Measurements from ENCODE around the gene UVRAG. TPM values are rescaled to one million over a fixed set of nuclear protein-coding genes. Genes with fewer than 3 reads are reported as not detected.

The UVRAG gene
- total RNA-seq, 1 donor from 2014 or later, result 45.2 TPM

DNA sequence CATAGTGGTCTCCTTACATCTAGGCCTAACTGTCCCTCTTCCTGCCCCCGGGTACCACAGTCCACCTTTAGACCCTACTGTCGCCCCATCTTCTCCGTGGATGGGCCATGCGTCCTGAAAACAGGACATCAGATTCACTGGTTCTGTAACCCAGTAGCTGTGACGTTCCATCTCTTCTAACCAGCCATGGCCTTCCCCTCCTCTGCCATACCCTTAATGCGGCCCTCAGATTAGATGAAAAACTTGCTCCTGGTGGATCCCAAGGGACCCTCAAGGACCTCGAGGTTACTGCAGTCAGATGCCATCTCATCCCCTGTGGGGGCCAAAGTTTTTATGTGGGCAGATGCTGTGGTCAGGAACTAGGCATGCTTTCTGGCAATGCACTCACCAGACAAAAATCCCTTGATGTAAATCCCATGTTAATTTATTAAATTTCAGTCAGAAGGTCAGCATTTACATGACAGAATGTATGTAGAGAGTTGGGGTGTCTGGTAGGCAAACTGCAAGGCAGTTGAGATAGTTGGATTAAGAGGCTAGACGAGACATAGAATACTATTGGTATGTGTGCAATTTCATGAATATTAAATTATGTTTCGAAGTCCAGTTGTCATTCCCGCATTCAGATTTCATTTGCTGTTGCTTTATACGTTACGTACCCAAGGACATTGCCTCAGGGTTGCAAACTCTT lies 327.0 kb downstream of the UVRAG start:
- TF ChIP-seq, protein P1, sequence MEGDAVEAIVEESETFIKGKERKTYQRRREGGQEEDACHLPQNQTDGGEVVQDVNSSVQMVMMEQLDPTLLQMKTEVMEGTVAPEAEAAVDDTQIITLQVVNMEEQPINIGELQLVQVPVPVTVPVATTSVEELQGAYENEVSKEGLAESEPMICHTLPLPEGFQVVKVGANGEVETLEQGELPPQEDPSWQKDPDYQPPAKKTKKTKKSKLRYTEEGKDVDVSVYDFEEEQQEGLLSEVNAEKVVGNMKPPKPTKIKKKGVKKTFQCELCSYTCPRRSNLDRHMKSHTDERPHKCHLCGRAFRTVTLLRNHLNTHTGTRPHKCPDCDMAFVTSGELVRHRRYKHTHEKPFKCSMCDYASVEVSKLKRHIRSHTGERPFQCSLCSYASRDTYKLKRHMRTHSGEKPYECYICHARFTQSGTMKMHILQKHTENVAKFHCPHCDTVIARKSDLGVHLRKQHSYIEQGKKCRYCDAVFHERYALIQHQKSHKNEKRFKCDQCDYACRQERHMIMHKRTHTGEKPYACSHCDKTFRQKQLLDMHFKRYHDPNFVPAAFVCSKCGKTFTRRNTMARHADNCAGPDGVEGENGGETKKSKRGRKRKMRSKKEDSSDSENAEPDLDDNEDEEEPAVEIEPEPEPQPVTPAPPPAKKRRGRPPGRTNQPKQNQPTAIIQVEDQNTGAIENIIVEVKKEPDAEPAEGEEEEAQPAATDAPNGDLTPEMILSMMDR (IDR thresholded peaks at IDR 0.05), result no peak
- intact Hi-C loops (cut with DNase I), result no loop called here
- no peak overlapping the region for H3K27ac ChIP-seq

DNA sequence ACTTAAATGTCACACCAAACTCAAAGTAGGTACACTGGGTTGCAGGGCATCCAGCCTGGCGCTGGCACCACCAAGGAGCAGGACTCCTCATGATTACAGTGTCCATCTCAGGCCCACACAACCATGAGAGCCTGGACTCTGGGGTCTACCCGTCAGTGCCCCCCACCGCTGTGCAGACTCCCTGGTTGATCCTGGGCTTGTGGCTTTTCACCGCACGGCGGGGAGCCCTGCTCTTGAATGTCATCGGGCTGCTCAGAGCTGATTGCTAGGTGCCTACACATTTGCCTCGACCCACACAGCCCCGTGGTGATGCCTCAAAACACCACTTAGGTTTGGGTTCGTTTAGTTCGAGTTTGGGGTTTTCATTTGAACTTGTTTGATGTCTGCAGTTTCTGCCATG lies 328.3 kb downstream of the UVRAG start:
- intact Hi-C loops (cut with DNase I), result no loop called here
- no peak for DNase-seq (ENCODE audit: low spot score in 2 of 2)

More for the DNA sequence above, 327.0 kb downstream of the UVRAG start:
- no peak overlapping the region for H3K4me3 ChIP-seq
- DNase-seq (ENCODE audit: low spot score in 2 of 2), result no peak
- no peaks in the 10 kb centered on the region for H3K36me3 ChIP-seq
- no peaks in the 10 kb centered on the region for H3K4me1 ChIP-seq
- no peaks in the 10 kb centered on the region for H3K9me3 ChIP-seq
- no peaks in the 10 kb centered on the region for H3K27me3 ChIP-seq

GRCh38 chr11:76147106-76147740 lies 332.2 kb downstream of the UVRAG start:
- no peak overlapping the region for H3K4me3 ChIP-seq
- TF ChIP-seq, protein P1 (IDR thresholded peaks at IDR 0.05), result no peak
- H3K27ac ChIP-seq, result no peak overlapping the region
- H3K27me3 ChIP-seq, result no peaks in the 10 kb centered on the region
- H3K36me3 ChIP-seq, result no peaks in the 10 kb centered on the region
- intact Hi-C loops (cut with DNase I), result no loop called here
- no peaks in the 10 kb centered on the region for H3K9me3 ChIP-seq
- no peaks in the 10 kb centered on the region for H3K4me1 ChIP-seq
- no peak for DNase-seq (ENCODE audit: low spot score in 2 of 2)

More for the DNA sequence above, 328.3 kb downstream of the UVRAG start:
- Histone ChIP-seq H3K4me1 (no peaks in the 10 kb centered on the region), H3K27ac (no peak overlapping the region), H3K9me3 (no peaks in the 10 kb centered on the region), H3K4me3 (no peak overlapping the region), H3K27me3 (no peaks in the 10 kb centered on the region), H3K36me3 (no peaks in the 10 kb centered on the region)
- TF ChIP-seq, protein P1 (IDR thresholded peaks at IDR 0.05), result no peak

GRCh38 chr11:76148231-76148630 lies 333.2 kb downstream of the UVRAG start:
- Histone ChIP-seq H3K4me1 (no peaks in the 10 kb centered on the region), H3K4me3 (no peak overlapping the region), H3K27ac (no peak overlapping the region), H3K36me3 (no peaks in the 10 kb centered on the region), H3K27me3 (no peaks in the 10 kb centered on the region), H3K9me3 (no peaks in the 10 kb centered on the region)
- no peak for DNase-seq (ENCODE audit: low spot score in 2 of 2)
- TF ChIP-seq, protein P1 (IDR thresholded peaks at IDR 0.05), result no peak
- intact Hi-C loops (cut with DNase I), result no loop called here

DNA sequence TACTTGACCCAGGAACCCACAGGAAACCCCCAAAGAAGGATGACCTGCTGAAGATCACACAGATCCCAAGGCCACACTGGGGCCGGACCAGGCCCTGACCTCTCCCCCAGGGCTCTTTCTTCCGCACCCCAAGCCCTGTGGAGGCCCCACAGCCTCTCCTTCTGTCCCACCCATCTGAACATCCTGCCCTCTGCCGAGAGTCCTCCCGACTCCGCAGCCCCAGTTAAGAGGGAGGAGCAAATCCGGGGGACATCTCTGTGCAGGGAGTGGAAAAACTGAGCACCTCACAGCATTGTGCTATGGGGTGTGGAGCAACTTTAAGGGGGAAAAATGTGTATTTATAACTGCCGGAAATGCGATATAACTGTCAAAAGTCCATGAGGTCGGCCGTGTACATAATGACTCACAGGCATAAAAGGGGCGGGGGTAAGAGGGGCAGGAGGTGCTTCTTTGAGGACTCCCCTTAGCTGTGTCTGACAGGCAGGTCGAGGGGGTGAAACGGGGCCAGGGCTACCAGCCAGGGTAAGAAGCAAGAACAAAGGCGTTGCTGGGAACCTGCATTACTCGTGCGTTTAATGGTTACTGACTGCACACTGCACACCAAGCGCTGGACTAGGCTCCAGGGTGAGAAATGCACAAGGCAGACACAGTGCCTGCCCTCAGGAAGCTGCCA lies 334.1 kb downstream of the UVRAG start:
- H3K9me3 ChIP-seq, result no peaks in the 10 kb centered on the region
- no peaks in the 10 kb centered on the region for H3K27me3 ChIP-seq
- TF ChIP-seq, protein P1 (IDR thresholded peaks at IDR 0.05), result no peak
- intact Hi-C loops (cut with DNase I), result no loop called here
- H3K4me1 ChIP-seq, result no peaks in the 10 kb centered on the region
- no peaks in the 10 kb centered on the region for H3K36me3 ChIP-seq
- H3K27ac ChIP-seq, result no peak overlapping the region
- no peak overlapping the region for H3K4me3 ChIP-seq
- DNase-seq (ENCODE audit: low spot score in 2 of 2), result peak in 1 of 2 donors; percentile 52

All from ascending aorta (tissue), 2 donors.